DND-41 (cell line): ENCODE measurements around the gene PDGFB.

Experiments
- ATAC-seq: fragments of 200-7000 bp; cut with Tn5 transposase; 3 replicates; pipeline ENCODE4 v1.9.1; 2021; ENCODE audit warnings: low read depth; ENCODE audit not compliant: insufficient read depth
- DNase-seq: peaks from one replicate; pipeline ENCODE4 v3.0.0-alpha.2; 2020
- H2AFZ ChIP-seq: 2 replicates; pipeline ENCODE4 v1.6.0; 2012; ENCODE audit warnings: low read depth, low read length
- H3K27ac ChIP-seq: 2 replicates; pipeline ENCODE4 v1.5.1; 2012; ENCODE audit warnings: low read length, inconsistent platforms
- H3K27me3 ChIP-seq: fragments of 200-600 bp; sonication (generic); 2 replicates; pipeline ENCODE4 v1.6.0; 2012; ENCODE audit warnings: low read length, mild to moderate bottlenecking, inconsistent platforms; ENCODE audit not compliant: insufficient read depth, poor library complexity
- H3K36me3 ChIP-seq: 2 replicates; pipeline ENCODE4 v1.5.1; 2012; ENCODE audit warnings: low read length, inconsistent platforms; ENCODE audit not compliant: insufficient read depth
- H3K4me1 ChIP-seq: 2 replicates; pipeline ENCODE4 v1.5.1; 2012; ENCODE audit warnings: mild to moderate bottlenecking, low read length; ENCODE audit not compliant: insufficient read depth
- H3K4me2 ChIP-seq: 2 replicates; pipeline ENCODE4 v1.6.0; 2012; ENCODE audit warnings: mild to moderate bottlenecking, moderate library complexity, low read length, inconsistent platforms; ENCODE audit not compliant: insufficient read depth
- H3K4me3 ChIP-seq, 2 experiments: fragments of 200-600 bp in 1 of 2; shearing (Covaris generic) in 1 of 2; 2 replicates each; pipeline ENCODE4 v1.5.1; 2012 to 2016; ENCODE audit warnings: inconsistent platforms in 2 of 2, low read length in 2 of 2, mild to moderate bottlenecking in 2 of 2, low read depth in 1 of 2, moderate library complexity in 1 of 2
- H3K79me2 ChIP-seq: 2 replicates; pipeline ENCODE4 v1.6.0; 2012; ENCODE audit warnings: low read length, inconsistent platforms; ENCODE audit not compliant: insufficient read depth
- H3K9ac ChIP-seq: 2 replicates; pipeline ENCODE4 v1.6.0; 2012; ENCODE audit warnings: low read depth, mild to moderate bottlenecking, inconsistent platforms, low read length, moderate library complexity
- H3K9me3 ChIP-seq: 2 replicates; pipeline ENCODE4 v1.5.1; 2012; ENCODE audit warnings: low read length, moderate library complexity, mild to moderate bottlenecking, inconsistent platforms; ENCODE audit not compliant: insufficient read depth, severe bottlenecking
- H4K20me1 ChIP-seq: 2 replicates; pipeline ENCODE4 v1.6.0; 2012; ENCODE audit warnings: low read length; ENCODE audit not compliant: insufficient read depth
- CTCF ChIP-seq: IDR thresholded peaks from 2 replicates; pipeline ENCODE4 v1.5.1; 2012; ENCODE audit warnings: borderline replicate concordance, low read length, moderate library complexity, mild to moderate bottlenecking; ENCODE audit not compliant: poor library complexity, severe bottlenecking; ENCODE audit errors: extremely low read depth
- EZH2 ChIP-seq: IDR thresholded peaks from 3 replicates; pipeline ENCODE4 v1.6.1; 2012; ENCODE audit warnings: borderline replicate concordance, low read depth, mild to moderate bottlenecking, moderate library complexity, low read length, inconsistent platforms; ENCODE audit not compliant: severe bottlenecking

Gene PDGFB

DNA sequence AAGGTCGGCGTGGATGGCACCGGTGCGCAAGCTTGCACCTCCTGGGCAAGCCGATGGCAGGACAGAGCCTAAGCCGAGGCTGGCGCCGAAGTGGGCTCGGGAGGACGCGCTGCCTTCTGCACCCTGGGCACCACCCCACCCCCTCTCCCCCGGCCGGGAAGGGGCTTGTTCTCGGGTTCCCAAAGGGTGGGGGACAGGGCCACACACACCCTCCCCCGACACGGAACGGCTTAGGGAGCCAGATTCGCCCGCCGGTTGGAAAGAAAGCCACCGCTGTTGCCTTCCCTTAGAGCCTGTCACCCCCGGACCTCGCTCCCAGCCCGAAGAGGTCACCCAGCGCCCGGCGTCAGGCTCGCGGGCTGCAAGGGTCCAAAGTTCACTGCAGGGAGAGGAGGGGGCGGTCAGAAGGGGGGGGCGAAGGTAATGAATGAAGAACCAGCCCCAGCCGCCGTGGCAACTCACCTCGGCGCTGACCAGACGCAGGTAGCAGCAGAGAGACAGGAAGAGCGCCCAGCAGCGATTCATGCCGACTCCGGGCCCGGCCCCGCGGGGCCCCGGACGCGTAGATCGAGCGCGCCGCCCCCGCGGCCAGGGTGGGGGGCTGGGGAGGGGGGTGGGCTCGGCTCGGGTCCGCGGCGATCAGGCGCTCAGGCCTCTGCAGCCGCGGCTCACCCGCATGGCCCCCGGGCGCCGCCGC is 1.2 kb downstream of the PDGFB start:
- no peak overlapping the region for H3K27ac ChIP-seq
- H4K20me1 ChIP-seq: peaks cover 8% of the 10 kb centered on the region
- no peak overlapping the region for H3K9ac ChIP-seq
- no peaks in the 10 kb centered on the region for H3K36me3 ChIP-seq
- no peaks in the 10 kb centered on the region for H3K79me2 ChIP-seq
- peaks cover 13% of the 10 kb centered on the region for H3K27me3 ChIP-seq
- no peak overlapping the region for H2AFZ ChIP-seq
- TF ChIP-seq EZH2 (no peak), CTCF (no peak)
- H3K9me3 ChIP-seq: no peaks in the 10 kb centered on the region
- ATAC-seq (no peak), DNase-seq (no peak)
- no peaks in the 10 kb centered on the region for H3K4me1 ChIP-seq
- H3K4me2 ChIP-seq: no peak overlapping the region
- no peak overlapping the region for H3K4me3 ChIP-seq

- ATAC-seq: no peak
- Histone ChIP-seq H3K79me2 (no peaks in the 10 kb centered on the region), H2AFZ (no peak overlapping the region), H3K4me1 (no peaks in the 10 kb centered on the region), H3K9me3 (no peaks in the 10 kb centered on the region), H4K20me1 (peaks cover 8% of the 10 kb centered on the region), H3K36me3 (no peaks in the 10 kb centered on the region), H3K9ac (no peak overlapping the region), H3K4me2 (no peak overlapping the region), H3K4me3 (no peak overlapping the region), H3K27me3 (peaks cover 13% of the 10 kb centered on the region), H3K27ac (no peak overlapping the region)
- TF ChIP-seq EZH2: no peak
- TF ChIP-seq CTCF: no peak
- DNase-seq: no peak
These were observed 2.0 kb downstream of the PDGFB start for GRCh38 chr22:39242595-39243438.

DNA sequence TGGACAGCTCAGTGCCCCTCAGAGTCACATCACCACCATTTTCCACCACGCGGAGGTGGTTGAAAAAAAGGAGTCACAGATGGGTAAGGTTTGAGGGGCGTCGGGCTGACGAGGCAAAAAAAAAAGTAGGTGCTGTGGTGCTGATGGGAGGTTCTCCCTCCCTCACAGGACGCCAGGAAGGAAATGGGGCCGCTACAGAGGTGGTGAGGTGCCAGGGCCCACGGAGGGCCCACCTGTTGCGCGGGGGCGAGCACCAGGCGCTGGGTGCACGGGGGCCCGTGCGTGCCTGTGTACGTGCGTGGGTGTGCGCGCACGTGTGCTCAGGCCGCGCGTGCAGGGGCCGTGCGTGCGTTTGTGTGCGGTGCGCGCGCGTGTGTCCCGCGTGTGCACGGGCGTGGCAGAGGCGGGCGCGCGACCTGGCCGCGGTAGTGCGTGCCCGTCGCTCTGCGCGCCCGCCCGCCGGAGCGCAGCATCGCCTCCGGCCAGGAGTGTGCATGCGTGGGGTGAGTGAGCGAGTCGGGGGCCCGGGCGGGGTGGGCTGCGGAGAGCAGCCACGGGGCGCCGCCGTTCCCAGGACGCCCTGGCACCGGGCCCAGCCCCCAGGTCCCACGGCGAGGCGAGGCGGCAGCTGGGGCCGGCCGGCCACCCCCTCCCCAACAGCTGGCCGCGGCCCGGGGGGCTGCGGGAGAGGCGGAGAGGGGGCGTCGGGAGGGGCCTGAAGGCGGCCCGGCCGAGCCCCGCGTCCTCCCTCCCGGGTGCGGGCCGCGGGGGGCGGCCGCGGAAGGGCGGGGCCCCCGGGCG is 2.8 kb downstream of the PDGFB start:
- no peaks in the 10 kb centered on the region for H3K9me3 ChIP-seq
- no peaks in the 10 kb centered on the region for H3K4me1 ChIP-seq
- no peak overlapping the region for H3K9ac ChIP-seq
- H2AFZ ChIP-seq: no peak overlapping the region
- no peak for ATAC-seq
- H3K36me3 ChIP-seq: no peaks in the 10 kb centered on the region
- H3K79me2 ChIP-seq: no peaks in the 10 kb centered on the region
- H3K27me3 ChIP-seq: peaks cover 20% of the 10 kb centered on the region
- peaks cover 8% of the 10 kb centered on the region for H4K20me1 ChIP-seq
- H3K4me3 ChIP-seq: no peak overlapping the region
- DNase-seq: no peak
- TF ChIP-seq EZH2 (no peak), CTCF (no peak)
- no peak overlapping the region for H3K4me2 ChIP-seq
- no peak overlapping the region for H3K27ac ChIP-seq
